ENCODE data around the gene SH2B2. TPM values are rescaled to one million over a fixed set of nuclear protein-coding genes. Genes with fewer than 3 reads are reported as not detected.

The SH2B2 gene
- total RNA-seq, 2 donors from 2014 or later: 7.7 to 22.3 TPM

DNA sequence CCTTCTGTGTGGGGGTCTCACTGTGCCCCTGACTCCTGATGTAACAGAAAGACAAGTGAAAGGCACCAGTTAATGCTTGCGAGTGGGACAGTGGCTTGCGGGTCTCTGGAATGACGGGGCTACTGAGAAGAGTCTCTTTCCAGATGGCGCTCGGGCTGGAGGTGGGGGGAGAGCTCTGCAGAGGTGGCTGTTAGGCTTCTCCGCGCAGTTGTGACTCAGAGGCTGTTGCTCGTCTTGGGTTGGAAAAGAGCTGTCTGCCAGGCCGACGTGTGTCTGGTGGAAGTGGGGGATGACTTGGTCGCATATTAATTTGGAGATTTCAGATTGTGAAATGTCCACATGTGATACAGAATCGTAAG lies 27.9 kb upstream of the SH2B2 start:
- DNase-seq (ENCODE audit: low spot score): no peak
- no peaks in the 10 kb centered on the region for H3K27me3 ChIP-seq (replicated peaks; ENCODE audit: insufficient read depth)
- H3K4me1 ChIP-seq (replicated peaks): no peaks in the 10 kb centered on the region
- TF ChIP-seq, protein P1, sequence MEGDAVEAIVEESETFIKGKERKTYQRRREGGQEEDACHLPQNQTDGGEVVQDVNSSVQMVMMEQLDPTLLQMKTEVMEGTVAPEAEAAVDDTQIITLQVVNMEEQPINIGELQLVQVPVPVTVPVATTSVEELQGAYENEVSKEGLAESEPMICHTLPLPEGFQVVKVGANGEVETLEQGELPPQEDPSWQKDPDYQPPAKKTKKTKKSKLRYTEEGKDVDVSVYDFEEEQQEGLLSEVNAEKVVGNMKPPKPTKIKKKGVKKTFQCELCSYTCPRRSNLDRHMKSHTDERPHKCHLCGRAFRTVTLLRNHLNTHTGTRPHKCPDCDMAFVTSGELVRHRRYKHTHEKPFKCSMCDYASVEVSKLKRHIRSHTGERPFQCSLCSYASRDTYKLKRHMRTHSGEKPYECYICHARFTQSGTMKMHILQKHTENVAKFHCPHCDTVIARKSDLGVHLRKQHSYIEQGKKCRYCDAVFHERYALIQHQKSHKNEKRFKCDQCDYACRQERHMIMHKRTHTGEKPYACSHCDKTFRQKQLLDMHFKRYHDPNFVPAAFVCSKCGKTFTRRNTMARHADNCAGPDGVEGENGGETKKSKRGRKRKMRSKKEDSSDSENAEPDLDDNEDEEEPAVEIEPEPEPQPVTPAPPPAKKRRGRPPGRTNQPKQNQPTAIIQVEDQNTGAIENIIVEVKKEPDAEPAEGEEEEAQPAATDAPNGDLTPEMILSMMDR (IDR thresholded peaks at IDR 0.05): no peak
- TF ChIP-seq POLR2AphosphoS5 (IDR thresholded peaks at IDR 0.05): no peak
- TF ChIP-seq POLR2A (IDR thresholded peaks at IDR 0.05): no peak
- H3K9me3 ChIP-seq: no peaks in the 10 kb centered on the region
- H3K36me3 ChIP-seq: no peaks in the 10 kb centered on the region
- 83% methylated on average over 12 of the region's 12 CpGs for WGBS
- intact Hi-C loops (cut with DNase I): no loop called here
- H3K4me3 ChIP-seq: no peak overlapping the region
- no peak overlapping the region for H3K27ac ChIP-seq

DNA sequence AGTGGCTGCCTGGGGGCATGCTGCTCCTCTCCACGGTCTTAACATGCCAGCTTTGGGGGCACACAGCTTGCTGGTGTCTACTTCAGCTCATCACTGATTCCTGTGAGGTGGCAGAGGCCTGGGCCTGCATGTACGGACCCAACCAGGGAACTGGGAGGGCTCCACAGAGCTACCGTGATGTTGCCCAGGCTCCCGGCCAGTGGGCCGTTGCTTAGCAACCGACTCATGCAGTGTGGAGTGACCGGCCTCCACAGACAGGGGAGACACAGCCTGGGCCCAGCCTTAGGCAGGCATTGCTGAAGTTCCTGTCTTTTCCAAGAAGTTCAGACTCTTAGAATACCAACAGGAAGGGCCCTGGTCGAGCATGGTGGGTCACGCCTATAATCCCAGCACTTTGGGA lies 25.8 kb upstream of the SH2B2 start:
- H3K27me3 ChIP-seq (replicated peaks; ENCODE audit: insufficient read depth): no peaks in the 10 kb centered on the region
- 46% methylated on average over 9 of the region's 9 CpGs for WGBS
- TF ChIP-seq, protein P1 (IDR thresholded peaks at IDR 0.05): no peak
- TF ChIP-seq POLR2AphosphoS5 (IDR thresholded peaks at IDR 0.05) (no peak), POLR2A (IDR thresholded peaks at IDR 0.05) (no peak)
- no peaks in the 10 kb centered on the region for H3K36me3 ChIP-seq
- DNase-seq (ENCODE audit: low spot score): no peak
- no peaks in the 10 kb centered on the region for H3K9me3 ChIP-seq
- H3K4me1 ChIP-seq (replicated peaks): no peaks in the 10 kb centered on the region
- no peak overlapping the region for H3K27ac ChIP-seq
- intact Hi-C loops (cut with DNase I): no loop called here
- no peak overlapping the region for H3K4me3 ChIP-seq

DNA sequence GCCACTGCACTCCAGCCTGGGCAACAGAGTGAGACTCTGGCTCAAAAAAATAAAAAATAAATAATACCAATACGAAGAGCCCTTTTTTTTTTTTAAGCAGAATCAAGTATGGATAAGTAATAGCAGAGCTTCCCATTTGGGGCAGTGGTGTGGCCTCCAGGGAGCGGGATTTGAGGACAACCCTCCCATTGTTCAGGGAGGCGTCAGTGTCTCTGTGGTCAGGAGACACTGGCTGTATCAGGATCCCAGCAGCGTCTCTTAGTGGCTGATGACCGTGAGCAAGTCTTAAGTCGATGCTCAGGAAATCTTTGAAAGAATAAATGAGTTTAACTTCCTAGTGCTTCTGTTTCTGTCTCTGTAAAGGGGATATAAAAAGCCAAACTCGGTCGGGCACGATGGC lies 25.2 kb upstream of the SH2B2 start:
- Histone ChIP-seq H3K27me3 (replicated peaks; ENCODE audit: insufficient read depth) (no peaks in the 10 kb centered on the region), H3K27ac (no peak overlapping the region), H3K4me1 (replicated peaks) (no peaks in the 10 kb centered on the region), H3K9me3 (no peaks in the 10 kb centered on the region), H3K36me3 (no peaks in the 10 kb centered on the region), H3K4me3 (no peak overlapping the region)
- intact Hi-C loops (cut with DNase I): no loop called here
- DNase-seq (ENCODE audit: low spot score): no peak
- TF ChIP-seq, protein P1 (IDR thresholded peaks at IDR 0.05): no peak
- no peak for TF ChIP-seq POLR2A (IDR thresholded peaks at IDR 0.05)
- TF ChIP-seq POLR2AphosphoS5 (IDR thresholded peaks at IDR 0.05): no peak
- WGBS: 85% methylated on average over 9 of the region's 9 CpGs

DNA sequence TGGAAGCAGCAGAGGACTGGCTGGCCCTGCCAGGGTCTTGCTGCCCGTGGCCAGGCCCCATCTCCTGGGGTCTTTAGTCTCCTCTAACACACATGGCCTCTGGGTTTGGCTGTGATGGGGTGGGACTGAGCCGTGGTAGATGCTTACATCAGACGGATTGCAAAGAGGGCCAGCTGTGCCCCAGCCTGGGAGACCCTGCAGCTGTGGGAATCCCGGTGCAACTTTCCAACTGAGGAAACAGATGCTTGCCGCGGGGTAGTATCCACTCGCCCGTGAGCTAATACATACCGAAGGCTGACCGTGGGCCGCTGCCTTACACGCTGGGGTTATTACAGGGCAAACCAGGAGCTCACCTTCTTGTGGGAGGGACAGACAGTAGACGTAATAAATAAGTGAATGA lies 24.1 kb upstream of the SH2B2 start:
- 93% methylated on average over 13 of the region's 13 CpGs for WGBS
- H3K36me3 ChIP-seq: no peaks in the 10 kb centered on the region
- no peak overlapping the region for H3K4me3 ChIP-seq
- H3K4me1 ChIP-seq (replicated peaks): no peaks in the 10 kb centered on the region
- DNase-seq (ENCODE audit: low spot score): no peak
- intact Hi-C loops (cut with DNase I): no loop called here
- no peaks in the 10 kb centered on the region for H3K9me3 ChIP-seq
- H3K27me3 ChIP-seq (replicated peaks; ENCODE audit: insufficient read depth): no peaks in the 10 kb centered on the region
- TF ChIP-seq, protein P1 (IDR thresholded peaks at IDR 0.05): no peak
- TF ChIP-seq POLR2A (IDR thresholded peaks at IDR 0.05): no peak
- TF ChIP-seq POLR2AphosphoS5 (IDR thresholded peaks at IDR 0.05): no peak
- no peak overlapping the region for H3K27ac ChIP-seq

DNA sequence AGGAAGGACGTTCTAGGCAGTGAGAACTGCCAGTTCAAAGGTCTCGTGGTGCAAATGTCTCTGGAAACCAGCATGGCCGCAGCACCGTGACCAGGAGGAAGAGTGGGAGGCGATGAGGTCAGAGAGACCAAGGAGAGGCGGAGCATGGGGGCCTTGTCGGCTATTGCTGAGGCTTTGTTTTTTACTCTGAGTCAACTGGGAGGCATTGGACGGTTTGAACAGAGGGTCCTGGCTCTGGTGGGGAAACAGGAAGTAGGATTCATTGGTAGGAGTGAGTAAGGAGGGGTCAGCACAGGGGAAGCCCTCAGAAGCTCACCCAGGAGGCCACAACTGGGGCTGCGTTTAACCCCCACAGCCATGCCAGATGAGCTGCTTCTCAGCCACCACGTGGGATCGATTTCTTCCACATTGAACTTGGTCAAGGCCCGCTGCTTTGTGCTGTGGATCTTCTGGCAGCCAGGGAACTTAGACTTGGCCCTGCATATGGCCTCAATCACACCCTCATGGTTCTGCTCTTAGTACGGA lies 22.2 kb upstream of the SH2B2 start:
- Histone ChIP-seq H3K27ac (no peak overlapping the region), H3K27me3 (replicated peaks; ENCODE audit: insufficient read depth) (no peaks in the 10 kb centered on the region), H3K9me3 (no peaks in the 10 kb centered on the region), H3K36me3 (no peaks in the 10 kb centered on the region), H3K4me1 (replicated peaks) (no peaks in the 10 kb centered on the region), H3K4me3 (no peak overlapping the region)
- intact Hi-C loops (cut with DNase I): no loop called here
- WGBS: 66% methylated on average over 13 of the region's 13 CpGs
- TF ChIP-seq POLR2A (IDR thresholded peaks at IDR 0.05) (no peak), POLR2AphosphoS5 (IDR thresholded peaks at IDR 0.05) (no peak)
- TF ChIP-seq, protein P1 (IDR thresholded peaks at IDR 0.05): no peak
- DNase-seq (ENCODE audit: low spot score): no peak

Data from prostate gland (tissue), 2 donors.